ENCODE data around the gene UFD1. TPM values are rescaled to one million over a fixed set of nuclear protein-coding genes. Genes with fewer than 3 reads are reported as not detected.

Gene UFD1
- total and polyA plus RNA-seq, 2 of the 13 experiments (the other 11 are each of a cell fraction or from before 2014, with no cell fraction given): 47.9 to 51.1 TPM

DNA sequence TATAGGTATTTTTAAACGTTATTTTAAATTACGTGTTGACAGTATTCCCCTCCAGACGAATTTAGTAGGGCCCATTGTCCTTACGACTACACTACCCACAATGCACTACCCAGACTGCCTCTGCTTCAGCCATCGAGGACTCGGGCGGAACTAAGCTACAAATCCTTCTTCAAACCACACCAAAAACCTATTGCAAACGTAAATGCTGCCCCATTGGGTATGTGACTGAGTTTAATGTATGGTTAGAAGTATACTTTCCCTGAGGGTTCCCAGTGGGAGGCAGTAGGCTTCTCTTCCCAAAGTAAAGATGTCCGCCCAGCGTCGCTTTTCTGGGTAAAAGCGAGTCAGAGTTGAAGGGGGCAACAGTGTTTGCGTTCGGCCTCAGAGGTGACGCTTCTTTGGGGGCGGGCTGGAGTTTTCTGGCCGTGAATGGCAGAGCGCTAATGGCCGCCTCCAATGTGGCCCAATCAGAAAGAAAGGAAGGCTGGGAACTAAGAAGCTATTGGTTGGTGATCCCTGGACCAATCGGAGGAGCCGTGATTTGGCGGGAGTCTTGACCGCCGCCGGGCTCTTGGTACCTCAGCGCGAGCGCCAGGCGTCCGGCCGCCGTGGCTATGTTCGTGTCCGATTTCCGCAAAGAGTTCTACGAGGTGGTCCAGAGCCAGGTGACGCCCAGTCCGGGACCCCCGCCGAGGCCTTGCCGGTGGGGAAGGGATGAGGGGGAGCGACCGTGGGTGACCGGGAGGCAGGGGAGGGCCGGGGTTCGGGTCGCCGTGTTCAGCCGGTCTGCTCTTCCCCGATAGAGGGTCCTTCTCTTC, 571 bp upstream of the UFD1 start, which contains the start of gene CDC45 (continued):
- no peak for TF ChIP-seq ZC3H13 (CRISPR knock-in tag; IDR thresholded peaks at IDR 0.05)
- no peak for TF ChIP-seq MYNN (CRISPR knock-in tag; IDR thresholded peaks at IDR 0.05; ENCODE audit: low read depth)
- no peak for TF ChIP-seq FOXP1 (IDR thresholded peaks at IDR 0.05)
- no peak for TF ChIP-seq FOXP1 (CRISPR knock-in tag; IDR thresholded peaks at IDR 0.05)
- TF ChIP-seq ZSCAN20 (CRISPR knock-in tag; IDR thresholded peaks at IDR 0.05; ENCODE audit: borderline replicate concordance): no peak
- TF ChIP-seq CEBPG (CRISPR knock-in tag; IDR thresholded peaks at IDR 0.05): 0 out of 2 replicates have a peak, but pooled peaks have one; percentile 3
- no peak for TF ChIP-seq JARID2 (CRISPR knock-in tag; IDR thresholded peaks at IDR 0.05; ENCODE audit: insufficient replicate concordance)
- no peak; the same call in 1 of the 2 replicates for TF ChIP-seq ZNF124 (CRISPR knock-in tag; IDR thresholded peaks at IDR 0.05)
- TF ChIP-seq XRCC5 (optimal IDR thresholded peaks at IDR 0.05; ENCODE audit: low read length): no peak
- TF ChIP-seq, protein P1, sequence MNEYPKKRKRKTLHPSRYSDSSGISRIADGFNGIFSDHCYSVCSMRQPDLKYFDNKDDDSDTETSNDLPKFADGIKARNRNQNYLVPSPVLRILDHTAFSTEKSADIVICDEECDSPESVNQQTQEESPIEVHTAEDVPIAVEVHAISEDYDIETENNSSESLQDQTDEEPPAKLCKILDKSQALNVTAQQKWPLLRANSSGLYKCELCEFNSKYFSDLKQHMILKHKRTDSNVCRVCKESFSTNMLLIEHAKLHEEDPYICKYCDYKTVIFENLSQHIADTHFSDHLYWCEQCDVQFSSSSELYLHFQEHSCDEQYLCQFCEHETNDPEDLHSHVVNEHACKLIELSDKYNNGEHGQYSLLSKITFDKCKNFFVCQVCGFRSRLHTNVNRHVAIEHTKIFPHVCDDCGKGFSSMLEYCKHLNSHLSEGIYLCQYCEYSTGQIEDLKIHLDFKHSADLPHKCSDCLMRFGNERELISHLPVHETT (CRISPR knock-in tag; conservative IDR thresholded peaks at IDR 0.05): no peak
- TF ChIP-seq ZNF790 (CRISPR knock-in tag; IDR thresholded peaks at IDR 0.05; ENCODE audit: borderline replicate concordance): no peak
- peak; percentile 50; the same call in 1 of the 2 replicates for TF ChIP-seq ZNF225 (CRISPR knock-in tag; IDR thresholded peaks at IDR 0.05)
- TF ChIP-seq, protein P2, sequence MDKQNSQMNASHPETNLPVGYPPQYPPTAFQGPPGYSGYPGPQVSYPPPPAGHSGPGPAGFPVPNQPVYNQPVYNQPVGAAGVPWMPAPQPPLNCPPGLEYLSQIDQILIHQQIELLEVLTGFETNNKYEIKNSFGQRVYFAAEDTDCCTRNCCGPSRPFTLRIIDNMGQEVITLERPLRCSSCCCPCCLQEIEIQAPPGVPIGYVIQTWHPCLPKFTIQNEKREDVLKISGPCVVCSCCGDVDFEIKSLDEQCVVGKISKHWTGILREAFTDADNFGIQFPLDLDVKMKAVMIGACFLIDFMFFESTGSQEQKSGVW (CRISPR knock-in tag; IDR thresholded peaks at IDR 0.05; ENCODE audit: borderline replicate concordance): no peak
- peak; percentile 20; the same call in 1 of the 2 replicates for TF ChIP-seq MNT (IDR thresholded peaks at IDR 0.05)
- no peak; the same call in 1 of the 2 replicates for TF ChIP-seq SRF (IDR thresholded peaks at IDR 0.05; ENCODE audit: low read depth, low read length)
- TF ChIP-seq IRF2 (CRISPR knock-in tag; IDR thresholded peaks at IDR 0.05): peak; percentile 68
- TF ChIP-seq, protein P3, sequence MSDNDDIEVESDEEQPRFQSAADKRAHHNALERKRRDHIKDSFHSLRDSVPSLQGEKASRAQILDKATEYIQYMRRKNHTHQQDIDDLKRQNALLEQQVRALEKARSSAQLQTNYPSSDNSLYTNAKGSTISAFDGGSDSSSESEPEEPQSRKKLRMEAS (IDR thresholded peaks at IDR 0.05): peak; percentile 65
- TF ChIP-seq, protein P4, sequence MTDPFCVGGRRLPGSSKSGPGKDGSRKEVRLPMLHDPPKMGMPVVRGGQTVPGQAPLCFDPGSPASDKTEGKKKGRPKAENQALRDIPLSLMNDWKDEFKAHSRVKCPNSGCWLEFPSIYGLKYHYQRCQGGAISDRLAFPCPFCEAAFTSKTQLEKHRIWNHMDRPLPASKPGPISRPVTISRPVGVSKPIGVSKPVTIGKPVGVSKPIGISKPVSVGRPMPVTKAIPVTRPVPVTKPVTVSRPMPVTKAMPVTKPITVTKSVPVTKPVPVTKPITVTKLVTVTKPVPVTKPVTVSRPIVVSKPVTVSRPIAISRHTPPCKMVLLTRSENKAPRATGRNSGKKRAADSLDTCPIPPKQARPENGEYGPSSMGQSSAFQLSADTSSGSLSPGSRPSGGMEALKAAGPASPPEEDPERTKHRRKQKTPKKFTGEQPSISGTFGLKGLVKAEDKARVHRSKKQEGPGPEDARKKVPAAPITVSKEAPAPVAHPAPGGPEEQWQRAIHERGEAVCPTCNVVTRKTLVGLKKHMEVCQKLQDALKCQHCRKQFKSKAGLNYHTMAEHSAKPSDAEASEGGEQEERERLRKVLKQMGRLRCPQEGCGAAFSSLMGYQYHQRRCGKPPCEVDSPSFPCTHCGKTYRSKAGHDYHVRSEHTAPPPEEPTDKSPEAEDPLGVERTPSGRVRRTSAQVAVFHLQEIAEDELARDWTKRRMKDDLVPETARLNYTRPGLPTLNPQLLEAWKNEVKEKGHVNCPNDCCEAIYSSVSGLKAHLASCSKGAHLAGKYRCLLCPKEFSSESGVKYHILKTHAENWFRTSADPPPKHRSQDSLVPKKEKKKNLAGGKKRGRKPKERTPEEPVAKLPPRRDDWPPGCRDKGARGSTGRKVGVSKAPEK (CRISPR knock-in tag; IDR thresholded peaks at IDR 0.05; ENCODE audit: borderline replicate concordance): no peak
- TF ChIP-seq HMG20A (CRISPR knock-in tag; IDR thresholded peaks at IDR 0.05; ENCODE audit: borderline replicate concordance): no peak
- TF ChIP-seq TBX2 (CRISPR knock-in tag; IDR thresholded peaks at IDR 0.05; ENCODE audit: borderline replicate concordance): peak; percentile 47; the same call in 1 of the 2 replicates
- no peak for TF ChIP-seq KAT2B (IDR thresholded peaks at IDR 0.05; ENCODE audit: borderline replicate concordance, low read depth, low read length)
- no peak for TF ChIP-seq ATF2 (CRISPR knock-in tag; IDR thresholded peaks at IDR 0.05)
- TF ChIP-seq ZNF737 (CRISPR knock-in tag; IDR thresholded peaks at IDR 0.05; ENCODE audit: borderline replicate concordance): no peak

All from HepG2 (cell line).